ENCODE results near the gene KCNN1.
"Not testable (repeated sequence)": the region's sequence is repeated elsewhere in the genome, so short reads cannot be mapped to it uniquely, and the experiment has no call there.

KCNN1 gene

DNA sequence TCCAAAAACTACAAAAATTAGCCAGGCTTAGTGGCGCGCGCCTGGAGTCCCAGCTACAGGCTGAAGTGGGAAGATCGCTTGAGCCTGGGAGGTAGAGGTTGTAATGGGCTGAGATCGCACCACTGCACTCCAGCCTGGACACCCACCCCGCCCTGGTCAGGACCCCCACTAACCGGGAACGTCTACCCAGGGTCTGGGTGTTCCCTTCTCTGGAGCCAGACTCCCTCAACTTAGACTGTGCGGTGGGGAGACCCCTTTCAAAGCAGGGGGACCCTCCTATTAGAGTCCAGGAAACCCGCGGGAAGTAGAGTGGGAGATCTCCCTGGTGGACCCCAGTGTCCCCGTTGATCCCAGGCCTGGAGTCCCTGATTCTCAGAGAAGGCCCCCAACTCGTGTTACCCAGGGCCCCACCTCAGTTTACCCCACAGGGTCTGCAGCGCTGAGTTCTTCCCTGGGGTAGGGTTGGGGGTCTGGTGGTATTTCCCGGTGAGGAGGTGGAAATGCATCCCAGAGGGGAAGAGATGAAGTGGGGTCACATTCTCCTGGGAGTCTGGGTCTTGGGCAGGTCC lies 35.0 kb downstream of the KCNN1 start:
- DNase-seq, result no peak

GRCh38 chr19:18002347-18002850 lies 35.5 kb downstream of the KCNN1 start:
- DNase-seq, result no peak

- not testable (repeated sequence) for DNase-seq
Measured at GRCh38 chr19:18005750-18006149, 38.8 kb downstream of the KCNN1 start.

DNA sequence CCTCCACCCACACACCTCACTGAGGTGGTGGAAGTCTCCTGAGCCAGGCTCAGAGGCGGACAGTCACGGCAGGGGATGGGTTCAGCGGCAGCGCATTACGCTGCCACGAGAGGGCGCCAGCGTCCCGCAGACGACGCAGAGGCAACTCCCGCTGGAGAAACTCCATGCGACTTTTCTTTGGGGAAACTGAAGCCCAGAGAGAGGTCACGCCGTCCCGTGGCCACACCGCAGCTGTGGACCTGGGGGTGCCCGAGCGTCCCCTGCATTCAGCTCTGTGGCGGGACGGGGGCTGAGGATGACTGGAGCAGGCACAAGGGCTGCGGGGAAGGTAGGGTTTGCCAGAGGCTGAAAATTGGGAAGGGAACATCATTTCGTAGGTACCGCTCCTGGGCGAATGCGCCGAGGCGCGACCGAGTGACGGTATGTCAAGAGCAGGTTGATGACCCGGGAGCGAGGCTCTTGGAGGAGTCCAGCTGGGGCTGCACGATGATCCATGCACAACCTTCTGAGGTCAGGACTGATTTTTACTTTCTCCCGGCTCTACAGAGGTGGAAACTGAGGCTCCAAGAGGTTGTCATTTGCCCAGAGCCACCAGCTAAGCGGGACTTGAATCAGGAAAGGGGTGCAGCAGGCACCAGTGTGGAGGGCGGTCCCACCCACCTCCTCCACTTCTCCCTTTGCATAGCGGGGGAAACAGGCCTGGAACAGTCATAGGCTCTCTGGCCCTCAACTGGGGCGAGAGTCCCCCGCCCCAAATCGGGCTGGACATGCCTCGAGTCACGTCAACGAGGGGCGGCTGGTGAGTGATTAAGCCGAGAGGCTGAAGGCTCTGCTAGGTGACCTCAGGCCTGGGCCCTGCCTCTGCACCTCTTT lies 40.4 kb downstream of the KCNN1 start:
- peak; percentile 86 for DNase-seq

DNA sequence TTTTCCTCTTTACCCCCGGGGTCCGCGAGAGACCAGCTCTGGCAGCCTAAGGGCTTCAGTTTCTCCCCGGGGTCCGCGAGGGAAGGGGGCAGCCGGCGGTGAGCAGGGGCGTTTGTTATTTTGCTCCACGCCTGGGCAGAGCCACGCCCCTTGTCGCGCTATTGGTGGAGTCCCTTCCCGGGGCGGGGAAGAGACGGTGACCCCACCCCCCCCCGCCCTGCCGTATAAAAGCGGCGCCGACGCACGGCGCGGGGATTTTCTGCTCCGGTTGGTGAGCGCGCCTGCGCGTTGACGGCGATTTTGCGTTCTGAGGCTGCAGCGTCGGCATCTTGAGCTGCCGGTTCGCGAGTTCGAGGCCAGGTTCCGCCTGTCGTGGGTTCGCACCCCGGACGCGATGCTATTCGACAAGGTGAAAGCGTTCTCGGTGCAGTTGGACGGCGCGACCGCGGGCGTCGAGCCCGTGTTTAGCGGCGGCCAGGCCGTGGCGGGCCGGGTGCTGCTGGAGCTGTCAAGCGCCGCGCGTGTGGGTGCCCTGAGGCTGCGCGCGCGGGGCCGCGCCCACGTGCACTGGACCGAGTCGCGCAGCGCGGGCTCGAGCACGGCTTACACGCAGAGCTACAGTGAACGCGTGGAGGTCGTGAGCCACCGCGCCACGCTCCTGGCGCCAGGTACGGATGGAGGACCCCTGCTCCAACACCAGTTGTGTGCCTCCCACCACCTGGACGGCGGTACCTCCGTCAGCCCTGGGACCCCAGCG lies 41.2 kb downstream of the KCNN1 start, which contains the start of gene ARRDC2:
Gene ARRDC2 (plus strand): TSS at position 254 of the 757 bp plus-strand sequence. CDS start 141 bp downstream, at position 395.
- DNase-seq, result peak; percentile 92

- no peak for DNase-seq
Measured at GRCh38 chr19:18008814-18009213, 41.9 kb downstream of the KCNN1 start.

DNA sequence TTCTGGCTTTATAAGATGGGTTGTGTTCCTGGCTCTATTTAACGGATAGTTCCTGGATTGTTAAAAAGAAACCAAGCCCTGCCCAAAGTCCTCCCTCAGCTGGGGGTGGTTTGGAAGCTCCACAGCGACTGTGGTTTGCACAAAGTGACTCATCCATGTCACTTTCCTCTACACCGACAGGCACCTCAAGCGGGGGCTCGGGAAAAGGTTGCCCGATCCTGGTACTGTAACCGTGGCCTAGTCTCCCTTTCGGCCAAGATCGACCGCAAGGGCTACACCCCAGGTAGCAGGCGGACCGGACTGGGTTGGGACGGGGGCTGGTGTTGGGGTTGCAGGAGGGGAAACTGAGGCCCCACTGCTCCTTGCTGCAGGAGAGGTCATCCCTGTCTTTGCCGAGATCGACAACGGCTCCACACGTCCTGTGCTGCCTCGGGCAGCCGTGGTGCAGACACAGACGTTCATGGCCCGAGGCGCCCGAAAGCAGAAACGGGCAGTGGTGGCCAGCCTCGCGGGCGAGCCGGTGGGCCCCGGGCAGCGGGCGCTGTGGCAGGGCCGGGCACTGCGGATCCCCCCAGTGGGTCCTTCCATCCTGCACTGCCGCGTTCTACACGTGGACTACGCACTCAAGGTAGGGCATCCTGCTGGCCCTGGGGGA lies 42.6 kb downstream of the KCNN1 start:
- peak; percentile 50 for DNase-seq

- DNase-seq, result no peak
Measured at GRCh38 chr19:18010149-18010548, 43.2 kb downstream of the KCNN1 start.

DNA sequence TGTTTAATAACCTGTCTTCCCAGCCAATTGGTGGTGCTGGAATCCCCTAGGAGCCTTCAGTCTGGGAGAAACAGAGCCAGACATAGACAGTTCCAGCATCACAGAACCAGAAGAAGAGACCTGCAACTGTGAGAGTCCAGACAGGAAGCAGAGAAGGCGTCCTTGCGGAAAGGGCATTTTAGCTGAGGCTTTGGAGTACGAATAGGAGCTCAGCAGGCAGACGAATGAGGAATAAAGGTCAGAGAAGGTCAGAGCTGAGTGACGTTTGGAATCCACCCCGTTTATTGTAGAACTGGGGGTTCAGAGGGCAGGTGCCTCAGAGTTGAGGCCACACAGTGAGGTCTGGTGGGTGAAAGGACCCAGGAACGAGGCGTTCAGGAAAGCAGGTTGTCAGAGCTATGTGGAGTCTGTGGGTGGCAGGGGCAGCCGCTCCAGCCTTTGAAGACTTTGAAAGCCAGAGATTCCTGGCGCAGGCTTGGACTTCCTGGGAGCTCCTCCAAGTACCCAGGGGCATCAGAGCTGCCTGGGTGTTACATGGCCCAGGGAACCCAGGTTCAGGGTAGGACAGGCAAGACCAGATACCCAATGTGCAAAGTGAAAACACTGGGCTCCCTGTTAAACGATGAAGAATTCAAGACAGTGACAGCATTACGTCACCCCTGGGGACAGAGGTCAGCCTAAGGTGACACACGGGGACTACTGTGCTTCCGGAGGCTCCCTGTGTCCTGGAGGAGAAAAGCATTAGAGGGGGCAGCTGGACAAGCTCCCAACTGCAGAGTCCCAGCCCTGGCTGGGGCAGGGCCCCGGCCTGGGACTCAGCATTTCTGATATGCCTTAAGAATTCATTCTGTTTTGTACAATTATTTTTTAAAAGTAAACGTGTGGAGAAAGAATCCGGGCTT lies 46.6 kb downstream of the KCNN1 start:
- no peak for DNase-seq

- no peak for DNase-seq
Measured at GRCh38 chr19:18014197-18014596, 47.3 kb downstream of the KCNN1 start.

GRCh38 chr19:18016209-18016910 lies 49.5 kb downstream of the KCNN1 start:
- DNase-seq, result no peak

DNA sequence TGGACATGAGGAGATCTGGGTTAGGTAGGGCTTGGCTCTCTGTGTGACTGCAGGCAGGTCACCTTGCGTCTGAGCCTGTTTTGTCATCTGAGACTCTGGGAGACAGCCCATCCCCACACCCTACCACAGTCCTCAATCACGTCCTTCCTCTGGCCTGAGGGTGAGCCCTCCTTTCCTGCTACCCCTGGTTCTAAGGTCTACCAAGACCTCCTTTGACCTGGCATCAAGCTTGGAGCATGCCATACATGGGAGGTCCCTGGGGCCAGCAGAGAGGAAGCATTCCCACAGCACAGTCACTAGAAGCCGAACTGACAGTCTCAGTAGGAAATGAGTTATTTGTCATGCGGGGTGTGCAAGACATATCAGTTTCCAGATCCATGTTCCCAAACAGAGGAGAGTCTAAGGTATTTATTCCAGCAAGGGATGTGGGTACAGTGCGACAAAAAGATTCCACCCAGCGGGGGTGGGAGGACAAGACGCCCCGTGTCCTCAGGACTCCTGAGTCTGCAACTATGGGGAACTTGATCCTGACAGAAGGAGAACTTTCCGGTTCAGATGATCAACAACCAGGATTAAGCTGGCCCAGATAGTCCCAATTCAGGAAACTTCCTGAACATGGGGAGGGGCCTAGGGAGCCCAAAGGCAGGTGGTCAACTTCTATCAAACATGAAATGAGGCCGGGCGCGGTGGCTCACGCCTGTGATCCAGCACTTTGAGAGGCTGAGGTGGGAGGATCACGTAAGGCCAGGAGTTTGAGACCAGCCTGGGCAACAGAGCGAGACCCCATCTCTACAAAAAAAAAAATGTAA lies 50.6 kb downstream of the KCNN1 start:
- DNase-seq, result no peak

GRCh38 chr19:18020212-18021085 lies 53.5 kb downstream of the KCNN1 start:
- DNase-seq, result no peak

- DNase-seq, result peak; percentile 59
Measured at GRCh38 chr19:18021121-18021755, 54.3 kb downstream of the KCNN1 start.

GRCh38 chr19:18023622-18024251 lies 56.8 kb downstream of the KCNN1 start:
- DNase-seq, result peak; percentile 55

GRCh38 chr19:18027151-18027550 lies 60.2 kb downstream of the KCNN1 start:
- DNase-seq, result no peak

DNA sequence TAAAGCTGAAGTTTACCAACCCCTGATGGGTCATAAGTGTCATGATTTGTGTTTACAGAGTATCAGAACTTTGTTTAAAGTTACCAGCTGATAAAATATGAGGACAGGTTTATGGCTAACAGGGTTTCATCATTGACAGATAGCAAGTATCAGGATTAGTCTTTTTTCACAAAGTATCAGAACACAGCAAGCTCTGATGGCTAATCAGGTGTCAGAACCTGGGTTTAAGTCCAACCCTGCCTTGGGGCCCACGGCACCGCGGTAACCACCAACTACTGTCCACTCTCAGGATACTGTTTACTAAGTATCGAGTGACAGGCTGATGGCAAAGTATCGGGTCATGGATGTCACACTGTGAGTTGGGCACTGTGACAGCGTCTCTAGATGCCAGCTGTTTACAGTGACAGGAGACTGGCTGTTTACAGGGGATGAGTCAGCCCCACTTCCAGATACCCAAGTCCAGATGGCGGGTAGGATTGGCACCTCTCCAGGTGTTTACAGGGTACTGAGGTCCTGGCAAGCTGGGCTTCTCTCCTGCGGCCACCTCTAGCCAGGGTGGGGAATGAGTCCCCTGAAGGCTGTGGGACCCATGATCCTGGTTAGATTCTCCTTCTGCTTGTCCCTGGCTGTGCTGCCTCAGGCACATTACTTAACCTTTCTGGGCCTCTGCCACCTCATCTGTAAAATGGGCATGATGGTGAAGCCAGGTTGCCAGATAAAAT lies 62.9 kb downstream of the KCNN1 start:
- DNase-seq, result no peak

All from activated CD4-positive, alpha-beta T cell treated with anti-CD3 and anti-CD28 coated beads for 48 hours (primary cell).